Osteocyte (in vitro differentiated cells): ENCODE data around the gene PPP3CA. TPM values are rescaled to one million over a fixed set of nuclear protein-coding genes. Genes with fewer than 3 reads are reported as not detected.

Experiments used
- DNase-seq: peaks from one replicate; pipeline ENCODE4 v3.0.0; 2021; ENCODE audit warnings: mixed read lengths; ENCODE audit not compliant: unreplicated experiment; ENCODE audit errors: extremely low spot score
- H3K27ac Mint-ChIP-seq: one replicate; pipeline ENCODE4 v1.8.0; 2021; ENCODE audit warnings: mild to moderate bottlenecking, mixed read lengths; ENCODE audit not compliant: unreplicated experiment
- H3K27me3 Mint-ChIP-seq: one replicate; pipeline ENCODE4 v1.8.0; 2021; ENCODE audit warnings: mixed read lengths; ENCODE audit not compliant: unreplicated experiment
- H3K36me3 Mint-ChIP-seq: one replicate; pipeline ENCODE4 v1.8.0; 2021; ENCODE audit warnings: mixed read lengths; ENCODE audit not compliant: unreplicated experiment
- H3K4me1 Mint-ChIP-seq: one replicate; pipeline ENCODE4 v1.8.0; 2021; ENCODE audit warnings: mixed read lengths; ENCODE audit not compliant: unreplicated experiment
- H3K4me3 Mint-ChIP-seq: one replicate; pipeline ENCODE4 v1.8.0; 2021; ENCODE audit warnings: mild to moderate bottlenecking, moderate library complexity, mixed read lengths; ENCODE audit not compliant: unreplicated experiment
- H3K9me3 Mint-ChIP-seq: one replicate; pipeline ENCODE4 v1.8.0; 2021; ENCODE audit warnings: mixed read lengths; ENCODE audit not compliant: unreplicated experiment
- total RNA-seq: library from RNA; stranded (reverse); gene quantifications from 2 replicates; pipeline ENCODE4 v1.2.1, GENCODE V29; 2021
- TF ChIP-seq, protein P1 (sequence below): fragments of 200-600 bp; sonication (generic); IDR thresholded peaks from 2 replicates; pipeline ENCODE4 v1.5.0; 2021; ENCODE audit warnings: antibody characterized with exemption, mild to moderate bottlenecking, moderate library complexity

Gene PPP3CA
- total RNA-seq, 1 donor from 2014 or later: 40.5 TPM

DNA sequence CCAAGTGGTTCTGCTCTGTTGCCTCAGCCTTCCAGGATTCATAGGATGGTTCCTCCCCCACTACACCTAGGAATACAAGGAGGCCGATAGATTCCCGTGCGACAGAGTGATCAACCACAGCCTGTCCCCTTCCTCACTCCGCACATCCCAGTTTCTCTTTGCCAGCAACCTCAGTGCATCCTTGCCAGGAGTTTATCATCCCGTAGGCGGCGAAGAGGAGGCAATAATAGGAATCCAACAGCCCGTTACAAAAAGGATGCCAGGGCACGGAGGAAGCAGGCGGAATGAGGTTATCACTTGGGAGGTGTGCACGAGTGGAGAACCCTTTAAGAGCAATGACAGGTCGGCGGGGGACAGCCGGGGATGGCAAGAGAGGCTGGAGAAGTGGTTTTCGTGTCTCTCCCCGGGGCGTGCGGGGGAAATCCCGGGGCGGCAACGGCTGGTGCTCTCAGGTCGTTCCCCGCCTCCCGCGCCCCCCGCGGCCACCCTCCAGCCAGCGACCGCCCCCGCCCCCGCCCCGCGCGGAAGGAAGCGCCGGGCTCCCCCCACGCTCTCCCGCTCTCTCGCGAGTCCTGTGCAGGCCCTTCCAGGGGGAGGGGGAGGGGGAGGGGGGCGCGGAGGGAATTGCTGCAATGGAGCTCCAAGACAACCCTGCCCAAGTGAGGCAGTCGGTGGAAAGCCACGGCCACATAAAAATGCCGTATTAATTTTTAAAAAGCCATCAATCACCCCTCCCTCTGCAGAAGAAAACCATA, 1.6 kb downstream of the PPP3CA start:
- H3K27me3 Mint-ChIP-seq: no peaks in the 10 kb centered on the region
- peak overlapping the region; percentile 87 for H3K27ac Mint-ChIP-seq
- peaks cover 2% of the 10 kb centered on the region for H3K36me3 Mint-ChIP-seq
- H3K4me1 Mint-ChIP-seq: peaks cover 33% of the 10 kb centered on the region
- TF ChIP-seq, protein P1, sequence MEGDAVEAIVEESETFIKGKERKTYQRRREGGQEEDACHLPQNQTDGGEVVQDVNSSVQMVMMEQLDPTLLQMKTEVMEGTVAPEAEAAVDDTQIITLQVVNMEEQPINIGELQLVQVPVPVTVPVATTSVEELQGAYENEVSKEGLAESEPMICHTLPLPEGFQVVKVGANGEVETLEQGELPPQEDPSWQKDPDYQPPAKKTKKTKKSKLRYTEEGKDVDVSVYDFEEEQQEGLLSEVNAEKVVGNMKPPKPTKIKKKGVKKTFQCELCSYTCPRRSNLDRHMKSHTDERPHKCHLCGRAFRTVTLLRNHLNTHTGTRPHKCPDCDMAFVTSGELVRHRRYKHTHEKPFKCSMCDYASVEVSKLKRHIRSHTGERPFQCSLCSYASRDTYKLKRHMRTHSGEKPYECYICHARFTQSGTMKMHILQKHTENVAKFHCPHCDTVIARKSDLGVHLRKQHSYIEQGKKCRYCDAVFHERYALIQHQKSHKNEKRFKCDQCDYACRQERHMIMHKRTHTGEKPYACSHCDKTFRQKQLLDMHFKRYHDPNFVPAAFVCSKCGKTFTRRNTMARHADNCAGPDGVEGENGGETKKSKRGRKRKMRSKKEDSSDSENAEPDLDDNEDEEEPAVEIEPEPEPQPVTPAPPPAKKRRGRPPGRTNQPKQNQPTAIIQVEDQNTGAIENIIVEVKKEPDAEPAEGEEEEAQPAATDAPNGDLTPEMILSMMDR: no peak
- no peaks in the 10 kb centered on the region for H3K9me3 Mint-ChIP-seq
- DNase-seq: peak; percentile 84
- peak overlapping the region; percentile 87 for H3K4me3 Mint-ChIP-seq

DNA sequence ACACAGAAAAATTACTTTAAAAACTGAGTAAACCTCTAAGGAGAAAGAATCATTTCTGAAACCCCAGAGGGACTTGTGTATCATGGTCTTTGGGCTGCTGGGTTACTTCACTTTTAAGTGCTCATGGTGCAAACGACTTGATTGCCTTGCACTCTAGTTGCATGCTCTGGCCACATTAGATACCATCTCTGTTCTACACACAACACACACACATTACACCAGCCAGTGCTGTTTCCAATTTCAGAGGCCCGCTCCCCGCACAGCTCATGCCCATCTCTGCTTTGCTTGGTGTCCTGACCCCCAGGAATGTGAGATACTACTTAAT, 2.1 kb downstream of the PPP3CA start:
- Mint-ChIP-seq H3K27me3 (no peaks in the 10 kb centered on the region), H3K36me3 (peaks cover 2% of the 10 kb centered on the region), H3K4me1 (peaks cover 33% of the 10 kb centered on the region), H3K4me3 (peak overlapping the region; percentile 87), H3K9me3 (no peaks in the 10 kb centered on the region), H3K27ac (peak overlapping the region; percentile 87)
- no peak for DNase-seq
- TF ChIP-seq, protein P1: no peak

DNA sequence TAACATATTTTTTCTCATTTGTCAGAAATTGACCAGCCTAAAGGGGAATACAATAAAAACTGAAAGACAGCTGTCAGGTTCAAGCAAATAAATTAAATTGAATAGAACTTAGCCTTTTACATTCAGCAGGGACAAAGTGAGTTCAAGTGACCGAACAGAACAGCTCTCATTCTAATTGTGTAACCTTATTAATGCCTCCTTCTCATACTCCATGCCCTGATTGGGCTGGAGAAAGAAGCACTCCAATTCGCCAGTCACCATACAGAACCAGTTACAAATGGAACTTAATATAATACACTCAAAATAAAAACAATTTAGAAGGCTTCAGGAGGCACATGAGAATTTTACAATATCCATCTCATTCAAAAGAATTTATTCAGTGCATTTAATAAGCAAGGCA, 8.0 kb downstream of the PPP3CA start:
- H3K4me1 Mint-ChIP-seq: peaks cover 25% of the 10 kb centered on the region
- no peaks in the 10 kb centered on the region for H3K9me3 Mint-ChIP-seq
- no peak overlapping the region for H3K27ac Mint-ChIP-seq
- no peak overlapping the region for H3K4me3 Mint-ChIP-seq
- H3K27me3 Mint-ChIP-seq: no peaks in the 10 kb centered on the region
- peaks cover 5% of the 10 kb centered on the region for H3K36me3 Mint-ChIP-seq
- DNase-seq: no peak
- TF ChIP-seq, protein P1: no peak

DNA sequence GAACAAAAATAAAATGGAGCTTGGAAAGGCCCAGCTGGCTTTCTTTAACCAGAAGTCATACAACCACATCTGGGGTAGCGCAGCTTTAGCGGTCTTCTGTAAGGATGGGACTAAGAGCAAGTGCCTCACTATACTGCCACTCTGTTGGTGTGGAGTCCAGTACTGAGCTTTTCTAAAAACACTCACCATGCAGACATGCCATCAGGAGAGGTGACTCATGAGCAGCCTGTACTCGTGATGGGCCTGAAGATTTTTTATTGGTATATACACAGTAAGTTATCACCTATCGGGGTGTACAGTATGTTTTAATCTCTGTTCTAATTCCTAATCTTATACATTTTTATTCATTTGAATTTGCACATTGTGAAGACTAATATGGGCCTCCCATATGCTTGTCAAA, 9.6 kb downstream of the PPP3CA start:
- no peak for DNase-seq
- Mint-ChIP-seq H3K36me3 (peaks cover 3% of the 10 kb centered on the region), H3K4me1 (peaks cover 18% of the 10 kb centered on the region), H3K27me3 (no peaks in the 10 kb centered on the region), H3K4me3 (no peak overlapping the region), H3K27ac (no peak overlapping the region), H3K9me3 (no peaks in the 10 kb centered on the region)
- TF ChIP-seq, protein P1: no peak

DNA sequence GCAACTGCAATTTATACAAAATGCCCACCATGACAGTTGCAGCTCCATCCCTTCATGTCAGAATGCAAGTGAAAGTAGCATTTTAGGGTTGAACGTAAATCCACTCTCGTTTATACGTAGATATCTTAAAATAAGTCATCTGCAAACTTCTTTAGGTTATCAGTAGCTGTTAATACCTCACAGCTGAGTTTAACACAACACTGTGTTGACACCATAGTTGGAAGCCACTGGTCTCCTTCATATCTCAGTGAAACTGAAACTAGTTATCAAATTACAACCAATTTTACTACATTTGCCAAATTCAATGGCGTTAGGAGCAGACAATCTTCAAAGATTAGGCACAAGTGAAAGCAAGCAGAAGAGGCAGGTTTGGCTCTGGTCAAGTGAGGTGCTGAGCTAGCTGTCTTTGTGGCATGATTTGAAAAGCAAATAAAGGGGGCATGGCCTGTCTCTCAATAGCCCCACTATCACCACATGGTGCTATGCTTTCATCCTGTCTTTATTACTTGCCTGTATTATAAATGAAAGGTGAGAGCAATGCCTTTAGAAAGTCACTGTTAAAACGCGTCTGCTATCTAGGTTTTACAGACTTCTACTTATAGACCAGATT, 12.3 kb downstream of the PPP3CA start:
- Mint-ChIP-seq H3K9me3 (no peaks in the 10 kb centered on the region), H3K36me3 (peaks cover 3% of the 10 kb centered on the region)

More for the DNA sequence above, 12.3 kb downstream of the PPP3CA start:
- TF ChIP-seq, protein P1: no peak
- Mint-ChIP-seq H3K4me3 (no peak overlapping the region), H3K27ac (no peak overlapping the region), H3K4me1 (peaks cover 18% of the 10 kb centered on the region), H3K27me3 (no peaks in the 10 kb centered on the region)
- no peak for DNase-seq
